ENCODE results near the gene C1RL.
"Not testable (repeated sequence)": the region's sequence is repeated elsewhere in the genome, so short reads cannot be mapped to it uniquely, and the experiment has no call there.

Gene C1RL

GRCh38 chr12:7107636-7108002 lies 1.4 kb downstream of the C1RL start:
- DNase-seq (ENCODE audit: low read depth), result no peak
- H3K4me3 ChIP-seq (ENCODE audit: low read depth, low read length), result peak overlapping the region; percentile 80
- no peak for TF ChIP-seq CTCF (IDR thresholded peaks at IDR 0.05; ENCODE audit: low read depth, low read length, missing control alignments)

- not testable (repeated sequence) for H3K4me3 ChIP-seq (ENCODE audit: low read depth, low read length); DNase-seq (ENCODE audit: low read depth)
Measured at GRCh38 chr12:7107181-7107580, 1.8 kb downstream of the C1RL start.

- DNase-seq (ENCODE audit: low read depth), result no peak
- no peak for TF ChIP-seq CTCF (IDR thresholded peaks at IDR 0.05; ENCODE audit: low read depth, low read length, missing control alignments)
- no peak overlapping the region for H3K4me3 ChIP-seq (ENCODE audit: low read depth, low read length)
Measured at GRCh38 chr12:7106082-7106481, 2.9 kb downstream of the C1RL start.

- no peak for TF ChIP-seq CTCF (IDR thresholded peaks at IDR 0.05; ENCODE audit: low read depth, low read length, missing control alignments)
- no peak for DNase-seq (ENCODE audit: low read depth)
- no peak overlapping the region for H3K4me3 ChIP-seq (ENCODE audit: low read depth, low read length)
Measured at GRCh38 chr12:7103837-7104584, 5.0 kb downstream of the C1RL start.

DNA sequence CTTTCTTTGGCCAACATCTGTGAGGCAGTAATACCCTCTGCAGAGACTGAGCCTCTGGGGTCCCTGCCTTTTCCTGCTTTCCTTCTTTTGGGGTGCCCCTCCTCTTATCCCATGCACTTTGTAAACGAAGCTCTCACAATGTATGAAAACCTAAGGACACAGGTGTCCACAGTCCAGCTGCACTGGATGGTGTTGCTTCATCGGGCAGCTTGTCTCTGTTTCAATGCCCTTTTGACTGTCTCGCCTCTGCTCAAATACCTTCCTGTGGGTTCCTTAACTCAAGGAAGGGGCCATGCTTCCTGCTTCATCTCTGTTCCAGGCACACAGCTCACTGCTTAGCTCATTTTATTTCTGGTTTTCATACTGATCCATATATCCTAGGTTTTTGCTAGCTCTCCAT lies 6.4 kb downstream of the C1RL start:
- no peak for DNase-seq (ENCODE audit: low read depth)
- H3K4me3 ChIP-seq (ENCODE audit: low read depth, low read length), result no peak overlapping the region
- TF ChIP-seq CTCF (IDR thresholded peaks at IDR 0.05; ENCODE audit: low read depth, low read length, missing control alignments), result no peak

DNA sequence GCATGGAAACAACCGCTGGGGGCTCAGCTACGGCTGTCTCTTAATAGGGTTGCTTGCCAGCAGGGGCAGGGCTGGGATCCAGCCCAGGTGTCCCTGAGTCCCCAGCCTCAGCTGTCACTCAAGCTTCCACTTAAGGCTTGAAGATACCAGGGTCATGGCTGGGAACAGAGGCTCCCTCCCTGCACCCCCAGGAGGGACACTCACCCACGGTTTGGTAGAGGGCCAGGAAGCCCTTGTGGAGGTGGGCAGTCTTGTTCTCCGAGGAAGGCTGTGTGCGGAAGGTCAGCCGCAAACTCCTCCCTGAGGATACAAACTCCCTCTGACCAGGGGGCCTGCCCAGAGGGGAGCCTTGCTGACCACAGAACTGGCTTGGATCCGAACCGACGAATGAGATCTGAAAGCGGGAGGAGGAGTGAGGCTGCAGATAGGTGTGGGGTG lies 7.3 kb downstream of the C1RL start:
- H3K4me3 ChIP-seq (ENCODE audit: low read depth, low read length), result no peak overlapping the region
- no peak for DNase-seq (ENCODE audit: low read depth)
- no peak for TF ChIP-seq CTCF (IDR thresholded peaks at IDR 0.05; ENCODE audit: low read depth, low read length, missing control alignments)

DNA sequence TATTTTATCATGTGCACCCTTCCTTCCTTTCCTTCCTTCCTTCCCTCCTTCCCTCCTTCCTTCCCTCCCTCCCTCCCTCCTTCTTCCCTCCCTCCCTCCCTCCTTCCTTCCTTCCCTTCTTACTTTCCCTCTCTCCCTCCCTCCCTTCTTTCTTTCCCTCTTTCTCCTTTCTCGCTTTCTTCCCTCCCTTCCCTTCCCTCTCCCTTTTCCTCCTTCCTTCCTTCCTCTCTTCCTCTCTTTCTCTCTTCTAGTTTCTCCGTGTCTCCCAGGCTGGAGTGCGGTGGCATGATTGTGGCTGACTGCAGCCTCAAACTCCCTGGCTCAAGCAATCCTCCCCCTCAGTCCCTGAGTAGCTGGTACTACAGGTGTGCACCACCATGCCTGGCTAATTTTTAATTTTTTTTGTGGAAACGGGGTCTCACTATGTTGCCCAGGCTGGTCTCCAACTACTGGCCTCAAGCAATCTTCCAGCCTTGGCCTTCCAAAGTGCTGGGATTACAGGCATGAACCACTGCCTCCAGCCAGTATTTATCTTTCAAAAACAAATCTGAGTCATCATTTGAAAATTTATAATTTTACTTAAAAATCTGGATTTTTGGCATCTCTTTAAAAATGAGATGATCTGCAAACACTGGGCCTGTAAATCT lies 7.8 kb downstream of the C1RL start:
- no peak for DNase-seq (ENCODE audit: low read depth)
- TF ChIP-seq CTCF (IDR thresholded peaks at IDR 0.05; ENCODE audit: low read depth, low read length, missing control alignments), result no peak
- no peak overlapping the region for H3K4me3 ChIP-seq (ENCODE audit: low read depth, low read length)

All from GM12864 (cell line).